Measurements from ENCODE around the gene SLC47A1.
"Not testable (repeated sequence)": the region's sequence is repeated elsewhere in the genome, so short reads cannot be mapped to it uniquely, and the experiment has no call there.

Gene SLC47A1

GRCh38 chr17:19505561-19505960 is 28.1 kb upstream of the SLC47A1 start:
- not testable (repeated sequence) for H3K18ac ChIP-seq (ENCODE audit: low read length); H3K4me2 ChIP-seq (ENCODE audit: low read length); H3K4me1 ChIP-seq (ENCODE audit: control insufficient read depth, low read depth, low read length); H2AK5ac ChIP-seq (ENCODE audit: low read length); H3K4ac ChIP-seq (ENCODE audit: low read depth, low read length); H2BK120ac ChIP-seq (ENCODE audit: low read depth, low read length); H4K8ac ChIP-seq (ENCODE audit: low read depth, low read length); DNase-seq; H3K79me2 ChIP-seq (ENCODE audit: control insufficient read depth, insufficient read depth, low read length); H3K4me3 ChIP-seq (ENCODE audit: low read length); H3K36me3 ChIP-seq (ENCODE audit: control insufficient read depth, insufficient read depth, low read length); H3K9ac ChIP-seq (ENCODE audit: low read length); H3K27me3 ChIP-seq (ENCODE audit: insufficient read depth, low read length, poor library complexity); H2BK5ac ChIP-seq (ENCODE audit: low read length); H3K23ac ChIP-seq (ENCODE audit: low read length); H4K5ac ChIP-seq (ENCODE audit: low read length); H3K27ac ChIP-seq (ENCODE audit: low read depth, low read length); H3K56ac ChIP-seq (ENCODE audit: low read length); H2BK15ac ChIP-seq (replicated peaks; ENCODE audit: low read depth); H3K79me1 ChIP-seq (ENCODE audit: low read length)
- no CpG with 5 or more reads among the region's 4 CpGs for WGBS (ENCODE audit: extremely low coverage, insufficient coverage, low lambda C conversion rate)

- Histone ChIP-seq H2BK5ac (ENCODE audit: low read length) (peak overlapping the region; percentile 45), H3K79me1 (ENCODE audit: low read length) (no peaks in the 10 kb centered on the region), H4K8ac (ENCODE audit: low read depth, low read length) (no peak overlapping the region), H3K56ac (ENCODE audit: low read length) (peak overlapping the region; percentile 97), H2BK120ac (ENCODE audit: low read depth, low read length) (peak overlapping the region; percentile 30), H3K23ac (ENCODE audit: low read length) (no peak overlapping the region), H2AK5ac (ENCODE audit: low read length) (no peak overlapping the region), H3K4ac (ENCODE audit: low read depth, low read length) (peak overlapping the region; percentile 98), H3K36me3 (ENCODE audit: control insufficient read depth, insufficient read depth, low read length) (no peaks in the 10 kb centered on the region), H3K9ac (ENCODE audit: low read length) (peak overlapping the region; percentile 82), H4K5ac (ENCODE audit: low read length) (no peak overlapping the region), H3K18ac (ENCODE audit: low read length) (peak overlapping the region; percentile 72), H3K79me2 (ENCODE audit: control insufficient read depth, insufficient read depth, low read length) (no peaks in the 10 kb centered on the region), H3K27ac (ENCODE audit: low read depth, low read length) (peak overlapping the region; percentile 92), H3K27me3 (ENCODE audit: insufficient read depth, low read length, poor library complexity) (no peaks in the 10 kb centered on the region), H2BK15ac (replicated peaks; ENCODE audit: low read depth) (no peak overlapping the region), H3K4me1 (ENCODE audit: control insufficient read depth, low read depth, low read length) (no peaks in the 10 kb centered on the region), H3K4me2 (ENCODE audit: low read length) (peak overlapping the region; percentile 45), H3K4me3 (ENCODE audit: low read length) (peak overlapping the region; percentile 59)
- no CpG with 5 or more reads among the region's 60 CpGs for WGBS (ENCODE audit: extremely low coverage, insufficient coverage, low lambda C conversion rate)
- peak; percentile 97 for DNase-seq
Observed at GRCh38 chr17:19507775-19508576, 25.7 kb upstream of the SLC47A1 start.

GRCh38 chr17:19508577-19508867 is 25.1 kb upstream of the SLC47A1 start:
- H3K4me3 ChIP-seq (ENCODE audit: low read length): no peak overlapping the region

GRCh38 chr17:19509281-19509852 is 24.3 kb upstream of the SLC47A1 start:
- not testable (repeated sequence) for H3K27ac ChIP-seq (ENCODE audit: low read depth, low read length); H2BK15ac ChIP-seq (replicated peaks; ENCODE audit: low read depth); H4K5ac ChIP-seq (ENCODE audit: low read length); H3K36me3 ChIP-seq (ENCODE audit: control insufficient read depth, insufficient read depth, low read length); H3K4ac ChIP-seq (ENCODE audit: low read depth, low read length); H3K27me3 ChIP-seq (ENCODE audit: insufficient read depth, low read length, poor library complexity); H3K4me1 ChIP-seq (ENCODE audit: control insufficient read depth, low read depth, low read length); H3K79me2 ChIP-seq (ENCODE audit: control insufficient read depth, insufficient read depth, low read length); DNase-seq; H3K18ac ChIP-seq (ENCODE audit: low read length); H2BK5ac ChIP-seq (ENCODE audit: low read length); H3K9ac ChIP-seq (ENCODE audit: low read length); H3K4me2 ChIP-seq (ENCODE audit: low read length); H3K4me3 ChIP-seq (ENCODE audit: low read length); H3K79me1 ChIP-seq (ENCODE audit: low read length); H2BK120ac ChIP-seq (ENCODE audit: low read depth, low read length); H3K23ac ChIP-seq (ENCODE audit: low read length); H4K8ac ChIP-seq (ENCODE audit: low read depth, low read length)
- no CpG with 5 or more reads among the region's 5 CpGs for WGBS (ENCODE audit: extremely low coverage, insufficient coverage, low lambda C conversion rate)
- Histone ChIP-seq H3K56ac (ENCODE audit: low read length) (peak overlapping the region; percentile 40), H2AK5ac (ENCODE audit: low read length) (peak overlapping the region; percentile 67)

More at GRCh38 chr17:19508577-19508867, 25.1 kb upstream of the SLC47A1 start:
- Histone ChIP-seq H3K18ac (ENCODE audit: low read length) (no peak overlapping the region), H3K23ac (ENCODE audit: low read length) (no peak overlapping the region), H4K8ac (ENCODE audit: low read depth, low read length) (no peak overlapping the region), H4K5ac (ENCODE audit: low read length) (no peak overlapping the region), H2BK5ac (ENCODE audit: low read length) (no peak overlapping the region), H2BK120ac (ENCODE audit: low read depth, low read length) (peak overlapping the region; percentile 94), H3K4ac (ENCODE audit: low read depth, low read length) (peak overlapping the region; percentile 81), H3K36me3 (ENCODE audit: control insufficient read depth, insufficient read depth, low read length) (no peaks in the 10 kb centered on the region), H3K4me1 (ENCODE audit: control insufficient read depth, low read depth, low read length) (peaks cover 2% of the 10 kb centered on the region), H3K56ac (ENCODE audit: low read length) (peak overlapping the region; percentile 69), H3K27ac (ENCODE audit: low read depth, low read length) (peak overlapping the region; percentile 2), H2AK5ac (ENCODE audit: low read length) (no peak overlapping the region), H3K4me2 (ENCODE audit: low read length) (peak overlapping the region; percentile 45), H2BK15ac (replicated peaks; ENCODE audit: low read depth) (no peak overlapping the region), H3K27me3 (ENCODE audit: insufficient read depth, low read length, poor library complexity) (no peaks in the 10 kb centered on the region), H3K79me2 (ENCODE audit: control insufficient read depth, insufficient read depth, low read length) (no peaks in the 10 kb centered on the region), H3K79me1 (ENCODE audit: low read length) (no peaks in the 10 kb centered on the region), H3K9ac (ENCODE audit: low read length) (peak overlapping the region; percentile 82)
- DNase-seq: peak; percentile 56
- no CpG with 5 or more reads among the region's 6 CpGs for WGBS (ENCODE audit: extremely low coverage, insufficient coverage, low lambda C conversion rate)

- Histone ChIP-seq H4K8ac (ENCODE audit: low read depth, low read length) (no peak overlapping the region), H3K4ac (ENCODE audit: low read depth, low read length) (peak overlapping the region; percentile 72), H2BK120ac (ENCODE audit: low read depth, low read length) (no peak overlapping the region), H3K9ac (ENCODE audit: low read length) (peak overlapping the region; percentile 2), H3K27me3 (ENCODE audit: insufficient read depth, low read length, poor library complexity) (no peaks in the 10 kb centered on the region), H3K23ac (ENCODE audit: low read length) (no peak overlapping the region), H3K56ac (ENCODE audit: low read length) (peak overlapping the region; percentile 68), H3K79me2 (ENCODE audit: control insufficient read depth, insufficient read depth, low read length) (no peaks in the 10 kb centered on the region), H2AK5ac (ENCODE audit: low read length) (no peak overlapping the region), H2BK15ac (replicated peaks; ENCODE audit: low read depth) (no peak overlapping the region), H3K79me1 (ENCODE audit: low read length) (no peaks in the 10 kb centered on the region), H3K27ac (ENCODE audit: low read depth, low read length) (no peak overlapping the region), H3K4me1 (ENCODE audit: control insufficient read depth, low read depth, low read length) (peaks cover 2% of the 10 kb centered on the region), H3K18ac (ENCODE audit: low read length) (peak overlapping the region; percentile 30), H2BK5ac (ENCODE audit: low read length) (peak overlapping the region; percentile 1), H3K4me3 (ENCODE audit: low read length) (no peak overlapping the region), H4K5ac (ENCODE audit: low read length) (no peak overlapping the region), H3K4me2 (ENCODE audit: low read length) (no peak overlapping the region), H3K36me3 (ENCODE audit: control insufficient read depth, insufficient read depth, low read length) (no peaks in the 10 kb centered on the region)
- WGBS (ENCODE audit: extremely low coverage, insufficient coverage, low lambda C conversion rate): no CpG with 5 or more reads among the region's 9 CpGs
- DNase-seq: peak; percentile 26
Observed at GRCh38 chr17:19510903-19511302, 22.8 kb upstream of the SLC47A1 start.

All from mesendoderm (in vitro differentiated cells).